Measurements from ENCODE around the gene PPARA.
"Not testable (repeated sequence)": the region's sequence is repeated elsewhere in the genome, so short reads cannot be mapped to it uniquely, and the experiment has no call there.

The PPARA gene

DNA sequence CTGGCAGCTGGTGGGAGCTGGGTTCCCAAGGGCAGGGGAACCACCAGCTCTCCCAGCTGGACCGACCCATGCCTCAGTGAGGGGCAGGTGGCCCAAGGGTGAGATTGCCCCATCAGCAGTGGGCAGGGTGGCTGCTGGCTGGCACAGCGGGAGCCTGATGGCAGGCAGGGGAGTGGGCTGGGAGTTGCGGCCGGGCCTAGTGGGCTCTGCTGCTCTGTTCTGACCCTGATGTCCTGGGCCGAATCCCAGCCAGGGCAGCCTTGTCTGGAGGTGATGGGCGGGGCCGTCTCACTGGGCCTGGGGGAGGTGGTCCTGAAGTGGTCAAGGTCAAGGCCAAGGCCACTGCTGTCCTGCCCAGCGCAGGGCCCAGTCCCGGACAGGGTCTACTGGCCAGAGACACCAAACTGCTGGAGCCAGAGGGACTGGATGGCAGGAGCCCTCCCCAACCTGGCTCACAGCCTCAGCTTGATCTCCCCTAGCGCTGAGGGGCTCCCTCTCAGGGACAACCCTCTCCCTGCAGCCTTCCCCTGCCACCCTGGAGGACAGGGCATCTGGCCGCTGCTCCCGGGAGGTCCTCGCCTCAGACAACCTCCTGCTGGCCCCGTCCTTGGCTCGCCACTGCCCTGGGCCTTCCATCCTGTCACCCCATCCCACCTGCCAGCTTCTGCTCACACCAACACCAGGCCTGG is 26.5 kb upstream of the PPARA start:
- no peak overlapping the region for H3K4me3 ChIP-seq (ENCODE audit: low read length)
- no peak overlapping the region for H3K9ac ChIP-seq (ENCODE audit: low read depth, low read length)
- no peaks in the 10 kb centered on the region for H3K9me3 ChIP-seq (replicated peaks; ENCODE audit: low read length)

DNA sequence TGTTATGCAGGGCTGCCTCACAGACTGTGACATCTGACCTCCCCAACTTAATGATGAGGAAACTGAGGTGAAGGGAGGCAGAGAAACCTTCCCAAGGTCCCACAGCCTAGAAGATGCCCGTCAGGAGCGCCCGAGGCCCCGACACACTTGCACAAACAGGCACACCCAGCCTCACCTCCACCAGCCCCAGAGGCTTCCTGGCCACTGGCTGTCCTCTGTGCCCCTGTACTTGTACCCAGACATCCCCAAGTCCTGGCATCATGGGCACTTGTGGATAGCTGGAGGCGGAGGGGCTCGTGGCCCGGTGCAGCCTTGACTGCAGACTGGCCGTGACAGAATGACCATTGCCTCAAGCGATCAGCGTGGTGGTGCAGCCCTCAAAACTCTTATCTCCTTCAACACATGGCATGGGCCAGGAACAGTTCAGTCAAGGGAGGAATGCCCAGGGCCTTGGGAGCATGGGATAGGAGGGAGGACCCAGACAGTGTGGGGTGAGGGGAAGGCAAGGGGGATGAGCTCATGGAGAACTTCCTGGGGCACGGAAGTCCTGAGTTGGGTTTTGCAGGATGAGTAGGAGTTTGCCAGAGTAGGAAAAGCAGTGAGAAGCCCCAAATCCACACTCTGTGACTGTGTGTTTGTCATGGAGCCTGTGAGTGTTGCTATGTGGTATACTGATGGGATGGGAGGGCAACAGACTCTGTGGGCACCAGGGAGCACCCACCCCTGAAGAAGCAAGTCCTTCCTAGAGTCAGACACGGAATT is 25.8 kb upstream of the PPARA start:
- Histone ChIP-seq H3K4me3 (ENCODE audit: low read length) (no peak overlapping the region), H3K4me2 (ENCODE audit: low read length) (no peak overlapping the region), H3K9ac (ENCODE audit: low read depth, low read length) (no peak overlapping the region), H3K36me3 (ENCODE audit: insufficient read depth, low read length) (no peaks in the 10 kb centered on the region), H3K27me3 (ENCODE audit: control insufficient read depth, insufficient read depth, low read length) (no peaks in the 10 kb centered on the region), H3K4me1 (ENCODE audit: control insufficient read depth, insufficient read depth, low read length) (peaks cover 21% of the 10 kb centered on the region), H3K9me3 (replicated peaks; ENCODE audit: low read length) (no peaks in the 10 kb centered on the region)

More for the DNA sequence above, 26.5 kb upstream of the PPARA start:
- H3K36me3 ChIP-seq (ENCODE audit: insufficient read depth, low read length) = no peaks in the 10 kb centered on the region
- H3K4me1 ChIP-seq (ENCODE audit: control insufficient read depth, insufficient read depth, low read length) = peaks cover 20% of the 10 kb centered on the region
- no peak overlapping the region for H3K4me2 ChIP-seq (ENCODE audit: low read length)
- no peaks in the 10 kb centered on the region for H3K27me3 ChIP-seq (ENCODE audit: control insufficient read depth, insufficient read depth, low read length)

DNA sequence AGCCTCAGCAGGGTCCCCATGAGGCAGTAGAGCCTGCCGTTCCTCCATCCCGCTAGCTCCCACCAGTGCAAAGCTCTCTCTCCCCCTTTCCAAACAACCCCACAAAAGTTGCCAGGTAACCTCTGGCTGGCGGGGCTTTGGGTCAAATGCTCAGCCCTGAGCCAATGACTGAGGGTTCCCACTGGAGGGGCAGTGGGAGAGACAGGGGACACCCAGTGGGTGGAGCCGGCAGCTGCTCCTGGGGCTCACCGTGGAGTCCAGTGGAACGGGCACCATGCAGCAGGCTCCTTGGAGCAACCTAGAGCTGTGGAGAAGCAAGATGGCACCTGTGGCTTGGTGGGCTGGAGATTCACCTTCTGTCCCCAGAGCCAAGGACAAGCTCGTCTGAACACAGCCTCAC is 25.0 kb upstream of the PPARA start:
- Histone ChIP-seq H3K4me3 (ENCODE audit: low read length) (no peak overlapping the region), H3K9ac (ENCODE audit: low read depth, low read length) (no peak overlapping the region), H3K9me3 (replicated peaks; ENCODE audit: low read length) (no peaks in the 10 kb centered on the region), H3K36me3 (ENCODE audit: insufficient read depth, low read length) (no peaks in the 10 kb centered on the region), H3K4me2 (ENCODE audit: low read length) (no peak overlapping the region), H3K27me3 (ENCODE audit: control insufficient read depth, insufficient read depth, low read length) (no peaks in the 10 kb centered on the region), H3K4me1 (ENCODE audit: control insufficient read depth, insufficient read depth, low read length) (peaks cover 17% of the 10 kb centered on the region)

DNA sequence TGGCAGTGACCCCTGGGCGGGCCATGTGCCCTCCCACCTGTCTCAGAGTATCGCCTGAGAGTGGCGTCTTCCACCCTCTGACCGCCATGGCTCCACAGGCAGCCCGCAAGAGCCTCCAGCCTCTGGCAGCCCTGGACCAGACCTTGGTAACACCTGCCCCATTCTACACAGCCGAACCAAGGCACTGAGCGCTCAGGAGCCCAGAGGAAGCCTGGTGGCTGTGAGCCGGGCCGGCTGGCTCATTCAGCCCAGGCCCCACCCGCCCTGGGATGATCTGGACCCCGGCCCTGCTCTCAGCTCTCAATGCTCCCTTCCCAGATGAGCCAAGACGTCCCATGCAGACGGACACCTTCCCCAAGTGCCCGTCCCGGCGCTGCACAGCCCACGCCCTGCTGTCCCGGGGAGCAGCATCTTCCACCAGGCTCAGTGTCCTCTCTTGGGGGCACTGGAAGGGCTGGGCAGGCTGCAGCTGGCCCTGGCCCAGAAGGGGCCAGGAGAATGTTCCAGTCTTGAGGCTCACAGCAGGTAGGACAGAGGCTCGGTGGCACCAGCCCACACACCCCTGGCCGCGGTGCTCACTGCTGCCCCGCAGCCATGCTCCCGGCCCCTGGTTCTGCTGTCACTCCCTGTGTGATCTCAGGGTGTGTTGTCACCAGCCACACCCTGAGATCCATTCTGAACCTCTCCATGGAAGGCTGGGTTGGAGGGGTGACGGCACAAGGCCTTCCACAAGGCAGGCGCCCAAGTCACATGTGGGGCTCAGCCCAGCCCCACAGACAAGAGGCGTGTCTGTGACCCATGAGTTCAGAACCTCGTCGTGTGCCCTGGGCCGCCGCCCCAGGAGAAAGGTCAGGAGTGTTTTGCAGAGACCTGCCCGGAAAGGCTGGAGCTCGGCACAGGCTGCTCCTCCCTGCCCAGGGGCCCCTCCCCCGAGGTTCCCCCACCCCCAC is 24.2 kb upstream of the PPARA start:
- peaks cover 14% of the 10 kb centered on the region for H3K4me1 ChIP-seq (ENCODE audit: control insufficient read depth, insufficient read depth, low read length)
- no peaks in the 10 kb centered on the region for H3K9me3 ChIP-seq (replicated peaks; ENCODE audit: low read length)
- H3K9ac ChIP-seq (ENCODE audit: low read depth, low read length) = no peak overlapping the region
- H3K27me3 ChIP-seq (ENCODE audit: control insufficient read depth, insufficient read depth, low read length) = no peaks in the 10 kb centered on the region
- H3K4me3 ChIP-seq (ENCODE audit: low read length) = no peak overlapping the region
- H3K4me2 ChIP-seq (ENCODE audit: low read length) = no peak overlapping the region
- no peaks in the 10 kb centered on the region for H3K36me3 ChIP-seq (ENCODE audit: insufficient read depth, low read length)

DNA sequence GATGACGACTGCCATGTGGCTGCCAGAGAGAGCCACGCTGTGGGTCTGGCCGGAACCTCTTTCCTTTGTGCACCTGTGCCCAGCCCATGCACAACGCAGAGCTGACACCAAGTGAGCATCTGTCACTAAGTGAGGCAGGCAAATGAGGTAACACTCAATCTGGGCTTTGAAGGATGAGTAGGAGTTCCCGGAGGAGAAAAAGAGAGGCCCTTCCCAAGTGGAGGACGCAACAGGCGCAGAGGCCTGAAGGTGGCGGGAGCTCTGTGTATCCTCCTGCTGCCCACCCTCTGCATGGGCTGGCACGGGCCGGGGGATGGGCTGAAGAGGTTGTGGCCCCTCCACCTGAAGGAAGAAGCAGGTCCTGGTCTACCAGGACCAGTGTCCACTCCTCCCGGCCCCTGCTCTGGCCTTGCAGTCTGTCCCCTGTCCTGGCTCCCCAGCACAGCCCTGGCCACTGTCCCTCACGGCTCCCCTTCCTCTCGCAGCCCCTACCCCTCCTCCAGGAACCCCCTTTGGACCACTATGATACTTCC is 23.4 kb upstream of the PPARA start:
- no peaks in the 10 kb centered on the region for H3K9me3 ChIP-seq (replicated peaks; ENCODE audit: low read length)
- H3K9ac ChIP-seq (ENCODE audit: low read depth, low read length) = no peak overlapping the region
- H3K4me3 ChIP-seq (ENCODE audit: low read length) = no peak overlapping the region
- no peaks in the 10 kb centered on the region for H3K27me3 ChIP-seq (ENCODE audit: control insufficient read depth, insufficient read depth, low read length)
- no peak overlapping the region for H3K4me2 ChIP-seq (ENCODE audit: low read length)
- peaks cover 14% of the 10 kb centered on the region for H3K4me1 ChIP-seq (ENCODE audit: control insufficient read depth, insufficient read depth, low read length)
- H3K36me3 ChIP-seq (ENCODE audit: insufficient read depth, low read length) = no peaks in the 10 kb centered on the region

DNA sequence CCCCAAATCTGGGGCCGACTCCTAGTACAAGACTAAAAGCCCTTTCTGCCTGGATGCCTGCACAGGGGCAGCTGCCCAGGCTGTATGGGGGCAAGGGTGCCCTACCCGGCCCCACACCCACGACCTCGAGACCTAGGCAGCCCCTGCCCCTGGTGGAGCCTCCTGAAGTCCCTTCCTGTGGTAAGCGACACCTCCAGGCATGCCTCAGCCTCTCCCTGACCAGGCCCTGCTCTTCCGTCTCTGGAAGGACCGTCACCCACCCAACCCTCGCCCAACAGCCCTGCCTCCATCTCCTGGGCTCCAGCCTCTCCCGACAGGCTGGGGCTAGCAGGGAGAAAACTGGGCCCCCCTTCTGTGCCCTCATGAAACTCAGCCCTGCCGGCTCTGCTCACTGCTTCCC is 22.8 kb upstream of the PPARA start:
- Histone ChIP-seq H3K36me3 (ENCODE audit: insufficient read depth, low read length) (no peaks in the 10 kb centered on the region), H3K4me1 (ENCODE audit: control insufficient read depth, insufficient read depth, low read length) (peaks cover 11% of the 10 kb centered on the region), H3K4me2 (ENCODE audit: low read length) (no peak overlapping the region), H3K27me3 (ENCODE audit: control insufficient read depth, insufficient read depth, low read length) (no peaks in the 10 kb centered on the region), H3K9me3 (replicated peaks; ENCODE audit: low read length) (no peaks in the 10 kb centered on the region), H3K9ac (ENCODE audit: low read depth, low read length) (no peak overlapping the region), H3K4me3 (ENCODE audit: low read length) (no peak overlapping the region)

DNA sequence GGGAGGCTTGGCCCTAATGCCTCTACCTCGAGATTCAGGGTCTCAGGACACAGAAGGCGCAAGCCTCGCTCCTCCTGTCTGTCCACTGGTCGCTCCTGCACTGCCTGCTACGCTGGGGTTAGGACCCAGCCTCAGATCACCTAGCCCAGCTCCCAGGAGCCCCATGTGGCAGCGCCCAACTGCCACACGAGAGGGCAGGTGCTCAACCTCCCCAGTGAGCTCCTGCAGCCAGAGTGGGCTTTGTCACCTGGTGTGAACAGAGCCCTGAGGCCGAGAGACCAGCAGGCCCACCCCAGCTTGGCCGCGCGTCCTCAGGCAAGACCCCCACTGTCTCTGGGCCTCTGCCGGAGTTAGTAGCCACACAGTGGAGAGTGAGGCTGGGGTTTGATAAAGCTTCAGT is 21.7 kb upstream of the PPARA start:
- H3K4me2 ChIP-seq (ENCODE audit: low read length) = no peak overlapping the region
- no peaks in the 10 kb centered on the region for H3K9me3 ChIP-seq (replicated peaks; ENCODE audit: low read length)
- H3K4me3 ChIP-seq (ENCODE audit: low read length) = no peak overlapping the region
- no peak overlapping the region for H3K9ac ChIP-seq (ENCODE audit: low read depth, low read length)
- H3K27me3 ChIP-seq (ENCODE audit: control insufficient read depth, insufficient read depth, low read length) = no peaks in the 10 kb centered on the region
- H3K4me1 ChIP-seq (ENCODE audit: control insufficient read depth, insufficient read depth, low read length) = peaks cover 8% of the 10 kb centered on the region
- no peaks in the 10 kb centered on the region for H3K36me3 ChIP-seq (ENCODE audit: insufficient read depth, low read length)

DNA sequence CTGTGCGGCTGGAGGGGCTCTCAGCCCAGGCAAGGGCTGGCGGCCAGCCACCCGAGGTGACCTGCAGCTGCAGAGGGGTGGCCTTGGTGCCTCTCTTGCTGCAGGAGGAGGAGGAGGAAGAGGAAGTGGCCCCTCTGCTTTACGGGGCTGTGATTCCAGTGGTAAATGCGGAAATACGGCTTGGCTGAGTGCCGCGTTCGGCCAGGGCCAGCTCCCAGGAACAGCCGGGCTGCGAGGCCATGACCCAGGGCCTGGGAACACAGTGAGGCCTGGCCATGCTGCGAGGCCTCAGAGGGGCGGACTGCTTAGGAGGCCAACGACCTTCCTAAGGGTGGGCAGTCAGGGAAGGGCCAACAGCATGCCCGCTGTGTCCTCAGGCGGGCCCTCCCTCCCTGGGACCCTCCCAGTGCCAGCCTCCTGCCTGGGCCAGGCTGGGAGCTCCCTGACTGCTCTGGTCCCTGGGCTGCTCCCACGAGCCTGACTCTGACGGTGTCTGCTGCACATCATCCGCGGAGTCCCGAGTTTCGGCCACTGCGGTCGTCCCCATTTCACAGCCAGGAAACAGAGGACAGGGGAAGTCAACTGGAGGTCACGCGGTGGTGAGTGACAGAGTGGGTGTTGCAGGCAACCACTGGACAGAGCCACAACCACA is 20.8 kb upstream of the PPARA start:
- H3K27me3 ChIP-seq (ENCODE audit: control insufficient read depth, insufficient read depth, low read length) = no peaks in the 10 kb centered on the region
- no peaks in the 10 kb centered on the region for H3K36me3 ChIP-seq (ENCODE audit: insufficient read depth, low read length)
- peak overlapping the region; percentile 38 for H3K4me2 ChIP-seq (ENCODE audit: low read length)
- peak overlapping the region; percentile 39 for H3K9ac ChIP-seq (ENCODE audit: low read depth, low read length)
- H3K9me3 ChIP-seq (replicated peaks; ENCODE audit: low read length) = no peaks in the 10 kb centered on the region
- H3K4me3 ChIP-seq (ENCODE audit: low read length) = no peak overlapping the region
- H3K4me1 ChIP-seq (ENCODE audit: control insufficient read depth, insufficient read depth, low read length) = peaks cover 8% of the 10 kb centered on the region

DNA sequence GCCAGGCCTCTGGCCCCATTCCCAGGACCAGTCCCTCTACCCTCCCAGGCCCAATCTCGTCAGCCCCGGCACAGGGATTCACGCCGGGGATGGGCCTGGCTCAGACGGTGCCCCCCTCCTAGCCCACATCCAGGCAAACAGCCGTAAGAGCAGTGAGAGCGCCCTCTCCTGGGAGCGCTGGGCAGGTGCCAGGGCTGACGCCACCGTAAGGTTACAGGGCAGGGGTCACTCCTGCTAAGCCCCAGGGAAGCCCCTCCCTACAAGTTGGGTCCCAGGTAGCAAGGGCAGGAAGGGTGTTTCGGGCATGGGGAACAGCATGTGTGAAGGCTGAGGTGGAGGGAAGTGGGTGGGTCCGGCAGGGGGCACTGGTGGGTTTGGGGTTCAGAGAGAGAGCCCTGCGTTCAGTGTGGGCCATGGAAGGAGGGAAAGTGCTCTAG is 19.2 kb upstream of the PPARA start:
- Histone ChIP-seq H3K9me3 (replicated peaks; ENCODE audit: low read length) (no peaks in the 10 kb centered on the region), H3K27me3 (ENCODE audit: control insufficient read depth, insufficient read depth, low read length) (no peaks in the 10 kb centered on the region), H3K4me2 (ENCODE audit: low read length) (no peak overlapping the region), H3K4me1 (ENCODE audit: control insufficient read depth, insufficient read depth, low read length) (peaks cover 8% of the 10 kb centered on the region), H3K9ac (ENCODE audit: low read depth, low read length) (no peak overlapping the region), H3K4me3 (ENCODE audit: low read length) (no peak overlapping the region), H3K36me3 (ENCODE audit: insufficient read depth, low read length) (no peaks in the 10 kb centered on the region)

DNA sequence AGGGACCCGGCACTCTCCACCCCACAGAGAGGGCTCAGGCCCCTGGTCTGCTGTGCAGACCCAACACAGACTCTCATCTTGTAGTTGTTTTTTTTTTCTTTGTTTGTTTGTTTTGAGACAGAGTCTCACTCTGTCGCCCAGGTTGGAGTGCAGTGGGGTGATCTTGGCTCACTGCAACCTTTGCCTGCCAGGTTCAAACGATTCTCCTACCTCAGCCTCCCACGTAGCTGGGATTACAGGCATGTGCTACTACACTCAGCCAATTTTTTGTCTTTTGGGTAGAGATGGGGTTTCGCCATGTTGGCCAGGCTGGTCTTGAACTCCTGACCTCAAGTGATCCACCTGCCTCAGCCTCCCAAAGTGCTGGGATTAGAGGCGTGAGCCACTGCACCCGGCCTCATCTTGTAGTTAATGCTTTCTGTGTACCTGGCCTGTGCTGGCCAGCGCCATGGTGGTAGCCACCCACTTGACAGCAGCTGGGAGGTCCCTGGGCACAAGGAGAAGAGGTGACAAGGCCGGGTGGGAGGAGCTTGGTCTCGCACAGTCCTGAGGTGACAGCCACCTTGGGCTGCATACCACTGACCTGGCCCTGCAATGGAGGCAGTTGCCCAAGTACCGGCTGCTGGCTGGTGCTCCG is 18.0 kb upstream of the PPARA start:
- not testable (repeated sequence) for H3K36me3 ChIP-seq (ENCODE audit: insufficient read depth, low read length); H3K9me3 ChIP-seq (replicated peaks; ENCODE audit: low read length); H3K27me3 ChIP-seq (ENCODE audit: control insufficient read depth, insufficient read depth, low read length); H3K9ac ChIP-seq (ENCODE audit: low read depth, low read length); H3K4me1 ChIP-seq (ENCODE audit: control insufficient read depth, insufficient read depth, low read length); H3K4me2 ChIP-seq (ENCODE audit: low read length); H3K4me3 ChIP-seq (ENCODE audit: low read length)

All from skeletal muscle satellite cell (primary cell).